Sigmoid colon (tissue), 7 donors: ENCODE measurements around the gene KCNH1. TPM values are rescaled to one million over a fixed set of nuclear protein-coding genes. Genes with fewer than 3 reads are reported as not detected.

ENCODE experiments used
- DNase-seq: peaks from one replicate; pipeline ENCODE4 v3.0.0-alpha.2; 2019
- H3K27ac ChIP-seq, 4 donors: fragments of 200-600 bp; sonication (generic); one replicate each; pipeline ENCODE4 v1.5.1; 2016 to 2019; ENCODE audit warnings: mild to moderate bottlenecking in 1 of 4
- H3K27me3 ChIP-seq, 3 donors: fragments of 200-600 bp; sonication (generic); one replicate each; pipeline ENCODE4 v1.5.1; 2019; ENCODE audit warnings: mild to moderate bottlenecking in 1 of 3
- H3K36me3 ChIP-seq, 4 donors: fragments of 200-600 bp; sonication (generic); one replicate each; pipeline ENCODE4 v1.5.1; 2016 to 2019
- H3K4me1 ChIP-seq, 4 donors: fragments of 200-600 bp; sonication (generic); one replicate each; pipeline ENCODE4 v1.5.1; 2017 to 2019
- H3K4me3 ChIP-seq, 4 donors: fragments of 200-600 bp; sonication (generic); one replicate each; pipeline ENCODE4 v1.5.1; 2017 to 2019; ENCODE audit warnings: mild to moderate bottlenecking in 2 of 4, moderate library complexity in 1 of 4
- H3K9me3 ChIP-seq, 4 donors: fragments of 200-600 bp in 3 of 4; sonication (generic) in 3 of 4; one replicate each; pipeline versions ENCODE4 v1.5.1 to v1.6.1; 2013 to 2019
- EP300 ChIP-seq, 4 donors: sonication (generic); formaldehyde crosslinking; IDR thresholded peaks; one replicate each; pipeline ENCODE4 v1.6.1; 2017; ENCODE audit warnings: antibody characterized with exemption in 4 of 4
- POLR2A ChIP-seq, 2 donors: fragments of 450-650 bp; IDR thresholded peaks; one replicate each; pipeline ENCODE4 v1.6.1; 2016; ENCODE audit warnings: antibody characterized with exemption in 2 of 2, mild to moderate bottlenecking in 2 of 2, moderate library complexity in 2 of 2
- POLR2AphosphoS5 ChIP-seq, 4 donors: sonication (generic); formaldehyde crosslinking; IDR thresholded peaks; one replicate each; pipeline ENCODE4 v1.6.1; 2017; ENCODE audit warnings: antibody characterized with exemption in 4 of 4
- WGBS, 2 donors: extraction: QIAGEN DNeasy Blood & Tissue Kit; methylation state at CpG; one replicate each; pipeline ENCODE4 v1.1.7; 2013; 5-methylcytosine and 5-hydroxymethylcytosine counted together
- intact Hi-C: fragments of 100-400 bp; cut with DNase I; formaldehyde crosslinking; loops from one replicate; pipeline ENCODE4 v1.15.1; 2023
- polyA plus RNA-seq, 3 donors: library from polyadenylated mRNA; stranded (reverse); fragments of 200-250 nt; gene quantifications; one replicate each; pipeline ENCODE4 v1.2.3, GENCODE V29; 2013
- total RNA-seq, 4 donors: library from RNA; depleted of rRNA; stranded (reverse); fragments of >200 nt; gene quantifications; one replicate each; pipeline ENCODE4 v1.1.0, GENCODE V29; 2016
- TF ChIP-seq, protein P1 (sequence below), 4 experiments: fragments of 450-650 bp in 3 of 4; fragments of 200-600 bp in 1 of 4; IDR thresholded peaks; one replicate each; pipeline ENCODE4 v1.5.1; 2016 to 2019; ENCODE audit warnings: antibody characterized with exemption in 4 of 4, mild to moderate bottlenecking in 3 of 4, moderate library complexity in 2 of 4
- donor health status: healthy with polysubstance abuse.
- donor health status: Bipolar disorder and iron deficiency.
- donor health status: healthy.

The KCNH1 gene
- total and polyA plus RNA-seq, 7 donors: 0.23 to 3.1 (median 0.55) TPM; not detected in 2

DNA sequence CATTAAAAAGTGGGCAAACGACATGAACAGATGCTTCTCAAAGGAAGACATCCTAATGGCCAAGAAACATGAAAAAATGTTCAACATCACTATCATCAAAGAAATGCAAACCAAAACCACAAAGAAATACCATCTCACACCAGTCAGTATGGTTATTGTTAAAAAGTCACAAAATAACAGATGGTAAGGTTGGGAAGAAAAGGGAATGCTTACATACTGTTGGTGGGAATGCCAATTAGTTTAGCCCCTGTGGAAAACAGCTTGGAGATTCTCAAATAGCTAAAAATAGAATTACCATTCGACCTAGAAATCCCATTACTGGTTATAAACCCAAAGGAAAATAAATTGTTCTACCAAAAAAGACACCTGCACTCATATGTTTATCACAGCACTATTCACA is 369.4 kb downstream of the KCNH1 start:
- TF ChIP-seq, protein P1, sequence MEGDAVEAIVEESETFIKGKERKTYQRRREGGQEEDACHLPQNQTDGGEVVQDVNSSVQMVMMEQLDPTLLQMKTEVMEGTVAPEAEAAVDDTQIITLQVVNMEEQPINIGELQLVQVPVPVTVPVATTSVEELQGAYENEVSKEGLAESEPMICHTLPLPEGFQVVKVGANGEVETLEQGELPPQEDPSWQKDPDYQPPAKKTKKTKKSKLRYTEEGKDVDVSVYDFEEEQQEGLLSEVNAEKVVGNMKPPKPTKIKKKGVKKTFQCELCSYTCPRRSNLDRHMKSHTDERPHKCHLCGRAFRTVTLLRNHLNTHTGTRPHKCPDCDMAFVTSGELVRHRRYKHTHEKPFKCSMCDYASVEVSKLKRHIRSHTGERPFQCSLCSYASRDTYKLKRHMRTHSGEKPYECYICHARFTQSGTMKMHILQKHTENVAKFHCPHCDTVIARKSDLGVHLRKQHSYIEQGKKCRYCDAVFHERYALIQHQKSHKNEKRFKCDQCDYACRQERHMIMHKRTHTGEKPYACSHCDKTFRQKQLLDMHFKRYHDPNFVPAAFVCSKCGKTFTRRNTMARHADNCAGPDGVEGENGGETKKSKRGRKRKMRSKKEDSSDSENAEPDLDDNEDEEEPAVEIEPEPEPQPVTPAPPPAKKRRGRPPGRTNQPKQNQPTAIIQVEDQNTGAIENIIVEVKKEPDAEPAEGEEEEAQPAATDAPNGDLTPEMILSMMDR (IDR thresholded peaks at IDR 0.05): no peak
- no peak for TF ChIP-seq EP300 (IDR thresholded peaks at IDR 0.05)
- TF ChIP-seq POLR2AphosphoS5 (IDR thresholded peaks at IDR 0.05): no peak
- TF ChIP-seq POLR2A (IDR thresholded peaks at IDR 0.05): no peak
- Histone ChIP-seq H3K27me3 (no peaks in the 10 kb centered on the region), H3K36me3 (no peaks in the 10 kb centered on the region), H3K27ac (no peak overlapping the region), H3K9me3 (peaks cover 0 to 6% (median 0%) of the 10 kb centered on the region in 4 donors), H3K4me3 (no peak overlapping the region), H3K4me1 (no peaks in the 10 kb centered on the region)
- intact Hi-C loops: no loop called here
- 29 to 62% methylated on average over 2 of the region's 2 CpGs for WGBS, 2 donors
- DNase-seq: no peak

DNA sequence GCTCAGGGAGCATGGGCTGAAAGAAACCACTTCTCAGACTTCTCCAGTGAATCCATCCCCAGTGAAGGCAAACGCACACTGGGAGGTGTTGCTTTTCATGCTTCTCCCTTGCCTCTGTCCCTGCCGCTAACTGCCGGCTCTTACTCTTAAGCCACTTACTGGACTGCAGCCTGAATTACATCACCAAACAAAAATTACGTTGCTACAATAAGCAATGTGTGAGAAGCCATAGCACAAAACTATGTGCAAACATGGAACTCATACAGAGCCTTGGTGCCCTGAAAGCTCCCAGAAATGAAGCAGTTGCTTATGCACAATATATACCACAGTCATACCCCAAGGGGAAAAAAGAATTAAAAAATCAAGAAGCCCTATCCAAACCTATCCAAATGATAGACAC is 375.2 kb downstream of the KCNH1 start:
- 77 to 83% methylated on average over 4 of the region's 4 CpGs for WGBS, 2 donors

DNA sequence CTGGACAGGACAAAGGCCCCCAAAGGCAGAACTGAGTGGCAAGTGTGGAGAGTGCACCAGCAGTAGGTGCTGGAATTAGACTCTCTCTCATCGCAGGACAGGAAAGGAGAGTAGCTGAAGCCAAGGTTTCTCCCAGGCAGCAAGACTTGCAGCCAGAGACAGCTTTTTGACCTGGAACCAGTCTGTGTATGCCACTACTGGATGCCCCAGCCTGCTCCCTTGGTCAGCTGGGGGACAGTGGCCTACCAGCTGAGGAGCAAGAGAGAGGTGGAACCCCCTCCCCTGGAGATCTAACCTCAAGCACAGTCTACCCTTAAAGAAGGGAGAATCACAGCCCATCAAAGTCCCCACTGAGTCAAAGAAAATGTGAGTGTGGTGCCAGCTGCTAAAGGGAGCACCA is 375.7 kb downstream of the KCNH1 start:
- no peaks in the 10 kb centered on the region for H3K36me3 ChIP-seq
- TF ChIP-seq EP300 (IDR thresholded peaks at IDR 0.05): no peak
- TF ChIP-seq, protein P1 (IDR thresholded peaks at IDR 0.05): no peak
- no peak for TF ChIP-seq POLR2A (IDR thresholded peaks at IDR 0.05)
- no peak for TF ChIP-seq POLR2AphosphoS5 (IDR thresholded peaks at IDR 0.05)
- no peak overlapping the region for H3K4me3 ChIP-seq
- no peaks in the 10 kb centered on the region for H3K4me1 ChIP-seq
- H3K9me3 ChIP-seq: peaks cover 0 to 6% (median 0%) of the 10 kb centered on the region in 4 donors
- intact Hi-C loops: no loop called here
- no peak for DNase-seq
- H3K27me3 ChIP-seq: no peaks in the 10 kb centered on the region
- 85 to 94% methylated on average over 1 of the region's 1 CpG for WGBS, 2 donors
- H3K27ac ChIP-seq: no peak overlapping the region

More for the DNA sequence above, 375.2 kb downstream of the KCNH1 start:
- H3K4me3 ChIP-seq: no peak overlapping the region
- no peaks in the 10 kb centered on the region for H3K27me3 ChIP-seq
- intact Hi-C loops: no loop called here
- H3K4me1 ChIP-seq: no peaks in the 10 kb centered on the region
- no peak overlapping the region for H3K27ac ChIP-seq
- TF ChIP-seq POLR2AphosphoS5 (IDR thresholded peaks at IDR 0.05) (no peak), POLR2A (IDR thresholded peaks at IDR 0.05) (no peak), EP300 (IDR thresholded peaks at IDR 0.05) (no peak)
- TF ChIP-seq, protein P1 (IDR thresholded peaks at IDR 0.05): no peak
- H3K9me3 ChIP-seq: peaks cover 0 to 6% (median 0%) of the 10 kb centered on the region in 4 donors
- H3K36me3 ChIP-seq: no peaks in the 10 kb centered on the region
- no peak for DNase-seq

DNA sequence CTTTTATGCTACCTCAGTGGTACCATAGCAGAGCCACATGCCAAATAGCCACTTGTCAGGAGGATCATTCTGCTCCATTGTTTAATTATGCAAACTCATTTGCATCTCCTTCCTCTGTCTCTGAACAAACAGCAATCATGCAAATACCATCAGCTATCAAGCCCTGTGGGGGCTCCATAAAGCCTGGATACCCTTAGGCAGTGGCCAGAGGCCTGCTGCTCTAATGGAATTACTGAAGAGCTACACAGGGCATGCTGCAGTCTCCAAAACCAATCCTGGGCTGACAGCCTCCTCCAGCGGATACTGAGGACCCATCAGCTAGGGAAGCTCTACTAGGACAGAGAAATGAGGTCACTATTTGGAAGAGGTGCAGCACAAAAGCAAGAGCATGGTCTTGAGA is 376.3 kb downstream of the KCNH1 start:
- TF ChIP-seq EP300 (IDR thresholded peaks at IDR 0.05) (no peak), POLR2A (IDR thresholded peaks at IDR 0.05) (no peak)
- TF ChIP-seq, protein P1 (IDR thresholded peaks at IDR 0.05): no peak
- intact Hi-C loops: no loop called here
- no peaks in the 10 kb centered on the region for H3K4me1 ChIP-seq
- no peak for DNase-seq
- H3K9me3 ChIP-seq: peaks cover 0 to 6% (median 0%) of the 10 kb centered on the region in 4 donors
- H3K36me3 ChIP-seq: no peaks in the 10 kb centered on the region
- no peak overlapping the region for H3K4me3 ChIP-seq
- WGBS, 2 donors: 66 to 82% methylated on average over 1 of the region's 1 CpG
- no peak overlapping the region for H3K27ac ChIP-seq
- H3K27me3 ChIP-seq: no peaks in the 10 kb centered on the region

DNA sequence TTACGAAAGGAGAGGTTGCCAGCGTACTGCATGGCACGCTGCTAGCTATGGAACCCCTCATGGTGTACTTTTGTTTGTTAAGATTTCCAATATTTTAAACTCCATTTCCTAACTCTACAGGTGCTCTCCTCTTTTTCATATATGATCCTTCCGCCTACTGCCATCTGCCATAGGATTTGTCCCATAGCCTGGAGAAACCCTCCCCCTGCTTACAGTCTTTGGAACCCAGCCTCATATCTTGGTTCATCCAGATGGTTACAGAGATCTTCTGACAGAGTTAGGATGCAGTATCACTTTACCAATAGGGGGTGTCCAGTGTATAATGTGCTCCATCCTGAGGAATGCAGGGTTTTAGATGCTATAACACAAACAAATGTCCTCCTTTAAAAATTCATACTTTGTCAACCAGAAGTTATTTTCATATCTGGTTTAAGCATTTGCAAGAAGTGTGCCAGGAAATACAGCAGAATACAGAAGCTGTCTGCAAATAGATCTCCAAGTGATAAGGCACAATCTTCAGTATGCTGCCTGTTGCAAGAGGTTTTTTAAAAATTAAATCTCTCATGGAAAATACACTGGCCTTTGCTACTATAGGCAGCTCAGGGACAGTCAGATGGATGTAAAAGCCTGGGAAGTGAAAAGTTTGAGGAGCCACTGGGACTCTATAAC is 377.8 kb downstream of the KCNH1 start:
- TF ChIP-seq POLR2A (IDR thresholded peaks at IDR 0.05): no peak
- TF ChIP-seq, protein P1 (IDR thresholded peaks at IDR 0.05): no peak
- no peak for TF ChIP-seq POLR2AphosphoS5 (IDR thresholded peaks at IDR 0.05)
- no peak for TF ChIP-seq EP300 (IDR thresholded peaks at IDR 0.05)

More for the DNA sequence above, 377.8 kb downstream of the KCNH1 start:
- Histone ChIP-seq H3K27ac (no peak overlapping the region), H3K4me3 (no peak overlapping the region), H3K4me1 (no peaks in the 10 kb centered on the region), H3K27me3 (no peaks in the 10 kb centered on the region), H3K36me3 (no peaks in the 10 kb centered on the region), H3K9me3 (peaks cover 0 to 6% (median 0%) of the 10 kb centered on the region in 4 donors)
- WGBS, 2 donors: 93 to 96% methylated on average over 4 of the region's 4 CpGs
- intact Hi-C loops: no loop called here
- DNase-seq: no peak
